HEK293 (cell line): ENCODE results near the gene PIBF1.

ENCODE experiments used
- CTCF ChIA-PET: fragments of 350-600 bp; formaldehyde crosslinking; extraction: SDS; loops from one replicate; lab custom pipeline; 2021; ENCODE audit warnings: antibody characterized with exemption; lab: Yijun Ruan, JAX
- POLR2A ChIA-PET: fragments of 300-600 bp; formaldehyde crosslinking; extraction: SDS; loops from one replicate; lab custom pipeline; 2020; ENCODE audit warnings: antibody characterized with exemption, inconsistent platforms; lab: Yijun Ruan, JAX
- H3K27ac ChIP-seq: fragments of 200-500 bp; sonication (Bioruptor generic); 2 replicates; pipeline ENCODE4 v1.5.1; 2014; ENCODE audit warnings: low read depth, low read length, control low read depth, inconsistent platforms; ENCODE audit errors: extremely low read depth
- H3K36me3 ChIP-seq, 2 experiments: fragments of 200-500 bp in 1 of 2; sonication (Bioruptor generic) in 1 of 2; 1 replicate in 1 of 2; 2 replicates in 1 of 2; pipeline ENCODE4 v1.5.1; 2014 to 2017; ENCODE audit warnings: inconsistent platforms in 2 of 2, low read length in 2 of 2; ENCODE audit not compliant: control insufficient read depth in 2 of 2, insufficient read depth in 1 of 2
- H3K4me1 ChIP-seq: fragments of 200-500 bp; sonication (Bioruptor generic); 2 replicates; pipeline ENCODE4 v1.5.1; 2014; ENCODE audit warnings: mild to moderate bottlenecking, low read length, inconsistent platforms; ENCODE audit not compliant: control insufficient read depth, insufficient read depth
- H3K4me3 ChIP-seq: 2 replicates; pipeline ENCODE4 v1.5.1; 2011; ENCODE audit warnings: low read depth, mild to moderate bottlenecking, control low read depth, low read length, moderate library complexity
- H3K9me3 ChIP-seq: fragments of 200-500 bp; sonication (Bioruptor generic); 2 replicates; pipeline ENCODE4 v1.5.1; 2014; ENCODE audit warnings: low read depth, low read length, inconsistent platforms; ENCODE audit not compliant: control insufficient read depth, insufficient read depth
- CTCF ChIP-seq: fragments of 450-650 bp; formaldehyde crosslinking; IDR thresholded peaks from 2 replicates; pipeline ENCODE4 v1.5.1; 2016; ENCODE audit warnings: missing biosample characterization, missing genetic modification characterization
- GLI2 ChIP-seq: fragments of 450-650 bp; formaldehyde crosslinking; IDR thresholded peaks from 2 replicates; pipeline ENCODE4; 2017; ENCODE audit warnings: missing biosample characterization, missing genetic modification characterization, low read depth, borderline replicate concordance
- SETDB1 ChIP-seq: IDR thresholded peaks from one replicate; pipeline ENCODE4 v1.6.1; 2017; ENCODE audit warnings: mild to moderate bottlenecking, low read length, moderate library complexity, mixed read lengths; ENCODE audit not compliant: insufficient read length
- ZBTB20 ChIP-seq: fragments of 450-650 bp; formaldehyde crosslinking; IDR thresholded peaks from 2 replicates; pipeline ENCODE4 v1.5.1; 2016; ENCODE audit warnings: missing biosample characterization, missing genetic modification characterization
- ZFHX2 ChIP-seq: fragments of 450-650 bp; formaldehyde crosslinking; conservative IDR thresholded peaks from 2 replicates; pipeline ENCODE4 v1.5.1; 2016; ENCODE audit warnings: missing biosample characterization, missing genetic modification characterization
- ZNF112 ChIP-seq: fragments of 450-650 bp; formaldehyde crosslinking; IDR thresholded peaks from 2 replicates; pipeline ENCODE4 v1.5.0; 2017; ENCODE audit warnings: missing biosample characterization, missing genetic modification characterization
- ZNF16 ChIP-seq: fragments of 450-650 bp; formaldehyde crosslinking; IDR thresholded peaks from 2 replicates; pipeline ENCODE4 v1.5.1; 2016; ENCODE audit warnings: low read depth, missing biosample characterization, missing genetic modification characterization
- ZNF175 ChIP-seq: fragments of 450-650 bp; formaldehyde crosslinking; IDR thresholded peaks from 2 replicates; pipeline ENCODE4 v1.5.1; 2016; ENCODE audit warnings: missing biosample characterization, missing genetic modification characterization
- ZNF18 ChIP-seq: fragments of 450-650 bp; formaldehyde crosslinking; IDR thresholded peaks from 2 replicates; pipeline ENCODE4 v1.5.1; 2016; ENCODE audit warnings: missing biosample characterization, missing genetic modification characterization
- ZNF2 ChIP-seq: fragments of 450-650 bp; formaldehyde crosslinking; IDR thresholded peaks from 2 replicates; pipeline ENCODE4 v1.5.1; 2016; ENCODE audit warnings: missing biosample characterization, missing genetic modification characterization
- ZNF211 ChIP-seq: fragments of 450-650 bp; formaldehyde crosslinking; IDR thresholded peaks from 2 replicates; pipeline ENCODE4 v1.5.1; 2016; ENCODE audit warnings: low read depth, missing biosample characterization, missing genetic modification characterization
- ZNF292 ChIP-seq: fragments of 450-650 bp; formaldehyde crosslinking; IDR thresholded peaks from 2 replicates; pipeline ENCODE4 v1.5.1; 2016; ENCODE audit warnings: low read depth, missing biosample characterization, missing genetic modification characterization, borderline replicate concordance
- ZNF302 ChIP-seq: fragments of 450-650 bp; formaldehyde crosslinking; IDR thresholded peaks from 2 replicates; pipeline ENCODE4 v1.5.1; 2016; ENCODE audit warnings: missing biosample characterization, missing genetic modification characterization, low read depth
- ZNF311 ChIP-seq: fragments of 450-650 bp; formaldehyde crosslinking; IDR thresholded peaks from 2 replicates; pipeline ENCODE4 v1.5.1; 2017; ENCODE audit warnings: missing biosample characterization, missing genetic modification characterization, borderline replicate concordance
- ZNF366 ChIP-seq: fragments of 450-650 bp; formaldehyde crosslinking; conservative IDR thresholded peaks from 2 replicates; pipeline ENCODE4 v1.5.1; 2016; ENCODE audit warnings: missing biosample characterization, missing genetic modification characterization
- ZNF521 ChIP-seq: fragments of 450-650 bp; formaldehyde crosslinking; IDR thresholded peaks from 2 replicates; pipeline ENCODE4 v1.5.1; 2017; ENCODE audit warnings: missing biosample characterization, mild to moderate bottlenecking, missing genetic modification characterization
- ZNF571 ChIP-seq: fragments of 450-650 bp; formaldehyde crosslinking; IDR thresholded peaks from 2 replicates; pipeline ENCODE4 v1.5.0; 2017; ENCODE audit warnings: missing biosample characterization, missing genetic modification characterization
- ZNF600 ChIP-seq: fragments of 450-650 bp; formaldehyde crosslinking; IDR thresholded peaks from 2 replicates; pipeline ENCODE4 v1.5.1; 2016; ENCODE audit warnings: missing biosample characterization, missing genetic modification characterization
- ZNF701 ChIP-seq: fragments of 450-650 bp; formaldehyde crosslinking; IDR thresholded peaks from 2 replicates; pipeline ENCODE4 v1.5.1; 2016; ENCODE audit warnings: missing biosample characterization, missing genetic modification characterization
- TF ChIP-seq, protein P1 (sequence below): fragments of 450-650 bp; formaldehyde crosslinking; IDR thresholded peaks from 2 replicates; pipeline ENCODE4 v1.5.1; 2016; ENCODE audit warnings: missing biosample characterization, missing genetic modification characterization
- TF ChIP-seq, protein P2 (sequence below): fragments of 450-650 bp; formaldehyde crosslinking; IDR thresholded peaks from 2 replicates; pipeline ENCODE4 v1.5.1; 2016; ENCODE audit warnings: missing biosample characterization, missing genetic modification characterization

PIBF1 gene

DNA sequence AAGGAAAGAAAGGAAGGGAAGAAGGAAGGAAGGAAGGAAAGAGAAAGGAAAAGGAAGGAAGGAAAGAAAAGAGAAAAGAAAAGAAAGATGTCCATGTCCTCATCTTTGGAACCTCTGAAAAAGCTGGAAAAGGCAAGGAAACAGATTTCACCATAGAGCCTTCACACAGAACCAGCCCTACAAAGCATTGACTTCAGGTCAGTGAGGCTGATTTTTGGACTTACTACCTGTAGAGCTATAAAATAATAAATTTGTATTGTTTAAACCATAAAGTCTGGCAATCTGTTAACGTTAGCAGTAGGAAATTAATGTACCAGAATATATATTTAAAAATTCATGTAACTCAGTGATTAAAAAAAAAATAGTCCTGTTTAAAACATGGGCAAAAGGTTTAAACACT lies 130.0 kb downstream of the PIBF1 start:
- CTCF ChIA-PET, result no interaction called here
- no peaks in the 10 kb centered on the region for H3K9me3 ChIP-seq

DNA sequence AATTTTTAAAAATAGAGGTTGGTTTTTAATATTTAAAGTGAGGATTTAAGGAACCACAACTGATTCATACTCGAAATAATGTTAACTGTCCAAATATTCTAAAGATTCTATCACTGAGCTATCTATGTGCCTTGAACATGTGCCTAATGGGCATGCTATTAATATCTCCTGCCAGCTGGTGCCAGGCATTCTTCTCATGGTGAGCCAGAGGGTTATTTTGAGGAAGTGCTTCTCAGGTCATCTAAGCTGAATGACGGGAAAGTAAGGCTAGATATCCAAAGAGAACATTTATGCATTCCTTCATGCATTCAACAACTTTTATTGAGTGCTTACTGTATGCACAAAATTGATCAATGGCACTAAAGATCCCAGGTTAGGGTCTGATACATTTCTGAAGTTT lies 138.2 kb downstream of the PIBF1 start:
- no peak overlapping the region for H3K4me3 ChIP-seq
- no peak overlapping the region for H3K27ac ChIP-seq
- H3K36me3 ChIP-seq, result peaks cover 0 to 57% of the 10 kb centered on the region in 2 experiments; a peak in 1 of 3 replicates
- H3K4me1 ChIP-seq, result no peaks in the 10 kb centered on the region
- no peaks in the 10 kb centered on the region for H3K9me3 ChIP-seq
- POLR2A ChIA-PET, result no interaction called here
- TF ChIP-seq GLI2 (no peak), ZNF175 (tag by site-specific recombination) (no peak), ZNF600 (tag by site-specific recombination) (no peak), ZFHX2 (tag by site-specific recombination) (no peak), ZNF571 (tag by site-specific recombination) (no peak), ZNF366 (tag by site-specific recombination) (no peak), ZNF16 (tag by site-specific recombination) (no peak), ZNF311 (tag by site-specific recombination) (no peak), ZNF292 (no peak), ZNF2 (tag by site-specific recombination) (no peak), CTCF (tag by site-specific recombination) (no peak)
- TF ChIP-seq, protein P1, sequence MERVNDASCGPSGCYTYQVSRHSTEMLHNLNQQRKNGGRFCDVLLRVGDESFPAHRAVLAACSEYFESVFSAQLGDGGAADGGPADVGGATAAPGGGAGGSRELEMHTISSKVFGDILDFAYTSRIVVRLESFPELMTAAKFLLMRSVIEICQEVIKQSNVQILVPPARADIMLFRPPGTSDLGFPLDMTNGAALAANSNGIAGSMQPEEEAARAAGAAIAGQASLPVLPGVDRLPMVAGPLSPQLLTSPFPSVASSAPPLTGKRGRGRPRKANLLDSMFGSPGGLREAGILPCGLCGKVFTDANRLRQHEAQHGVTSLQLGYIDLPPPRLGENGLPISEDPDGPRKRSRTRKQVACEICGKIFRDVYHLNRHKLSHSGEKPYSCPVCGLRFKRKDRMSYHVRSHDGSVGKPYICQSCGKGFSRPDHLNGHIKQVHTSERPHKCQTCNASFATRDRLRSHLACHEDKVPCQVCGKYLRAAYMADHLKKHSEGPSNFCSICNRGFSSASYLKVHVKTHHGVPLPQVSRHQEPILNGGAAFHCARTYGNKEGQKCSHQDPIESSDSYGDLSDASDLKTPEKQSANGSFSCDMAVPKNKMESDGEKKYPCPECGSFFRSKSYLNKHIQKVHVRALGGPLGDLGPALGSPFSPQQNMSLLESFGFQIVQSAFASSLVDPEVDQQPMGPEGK (tag by site-specific recombination), result no peak
- CTCF ChIA-PET, result no interaction called here

More for the DNA sequence above, 130.0 kb downstream of the PIBF1 start:
- Histone ChIP-seq H3K36me3 (peaks cover 0 to 37% of the 10 kb centered on the region in 2 experiments; a peak in 2 of 3 replicates), H3K4me3 (no peak overlapping the region), H3K27ac (no peak overlapping the region), H3K4me1 (no peaks in the 10 kb centered on the region)
- POLR2A ChIA-PET, result no interaction called here
- TF ChIP-seq ZBTB20 (tag by site-specific recombination), result no peak
- 0 out of 2 replicates have a peak, but pooled peaks have one; percentile 19 for TF ChIP-seq ZNF366 (tag by site-specific recombination)

- Histone ChIP-seq H3K4me3 (no peak overlapping the region), H3K4me1 (no peaks in the 10 kb centered on the region), H3K27ac (no peak overlapping the region), H3K36me3 (peaks cover 0 to 29% of the 10 kb centered on the region in 2 experiments; a peak in 1 of 3 replicates), H3K9me3 (no peaks in the 10 kb centered on the region)
- CTCF ChIA-PET, result interaction anchor here (0.5 kb wide), 1 partner anchor 288 kb away, joined by 3 read pairs; no protein-coding TSS in a partner anchor
- POLR2A ChIA-PET, result no interaction called here
- TF ChIP-seq ZNF18 (tag by site-specific recombination) (no peak), SETDB1 (no peak), ZNF302 (no peak), ZNF211 (no peak), ZNF521 (tag by site-specific recombination) (no peak), ZNF112 (tag by site-specific recombination) (no peak), ZNF701 (tag by site-specific recombination) (no peak), ZNF311 (tag by site-specific recombination) (no peak)
- TF ChIP-seq, protein P2, sequence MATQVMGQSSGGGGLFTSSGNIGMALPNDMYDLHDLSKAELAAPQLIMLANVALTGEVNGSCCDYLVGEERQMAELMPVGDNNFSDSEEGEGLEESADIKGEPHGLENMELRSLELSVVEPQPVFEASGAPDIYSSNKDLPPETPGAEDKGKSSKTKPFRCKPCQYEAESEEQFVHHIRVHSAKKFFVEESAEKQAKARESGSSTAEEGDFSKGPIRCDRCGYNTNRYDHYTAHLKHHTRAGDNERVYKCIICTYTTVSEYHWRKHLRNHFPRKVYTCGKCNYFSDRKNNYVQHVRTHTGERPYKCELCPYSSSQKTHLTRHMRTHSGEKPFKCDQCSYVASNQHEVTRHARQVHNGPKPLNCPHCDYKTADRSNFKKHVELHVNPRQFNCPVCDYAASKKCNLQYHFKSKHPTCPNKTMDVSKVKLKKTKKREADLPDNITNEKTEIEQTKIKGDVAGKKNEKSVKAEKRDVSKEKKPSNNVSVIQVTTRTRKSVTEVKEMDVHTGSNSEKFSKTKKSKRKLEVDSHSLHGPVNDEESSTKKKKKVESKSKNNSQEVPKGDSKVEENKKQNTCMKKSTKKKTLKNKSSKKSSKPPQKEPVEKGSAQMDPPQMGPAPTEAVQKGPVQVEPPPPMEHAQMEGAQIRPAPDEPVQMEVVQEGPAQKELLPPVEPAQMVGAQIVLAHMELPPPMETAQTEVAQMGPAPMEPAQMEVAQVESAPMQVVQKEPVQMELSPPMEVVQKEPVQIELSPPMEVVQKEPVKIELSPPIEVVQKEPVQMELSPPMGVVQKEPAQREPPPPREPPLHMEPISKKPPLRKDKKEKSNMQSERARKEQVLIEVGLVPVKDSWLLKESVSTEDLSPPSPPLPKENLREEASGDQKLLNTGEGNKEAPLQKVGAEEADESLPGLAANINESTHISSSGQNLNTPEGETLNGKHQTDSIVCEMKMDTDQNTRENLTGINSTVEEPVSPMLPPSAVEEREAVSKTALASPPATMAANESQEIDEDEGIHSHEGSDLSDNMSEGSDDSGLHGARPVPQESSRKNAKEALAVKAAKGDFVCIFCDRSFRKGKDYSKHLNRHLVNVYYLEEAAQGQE (tag by site-specific recombination), result no peak
These were observed 149.4 kb downstream of the PIBF1 start for GRCh38 chr13:72931311-72931710.
